ENCODE data around the gene KANTR. TPM values are rescaled to one million over a fixed set of nuclear protein-coding genes. Genes with fewer than 3 reads are reported as not detected.

Gene KANTR
- total and polyA plus RNA-seq, 9 of the 15 experiments (the other 6 are each of a cell fraction or from before 2014, with no cell fraction given) = 1.0 to 5.7 (median 3.4) TPM

- TF ChIP-seq REST (IDR thresholded peaks at IDR 0.05; ENCODE audit: borderline replicate concordance) = no peak
- TF ChIP-seq REST (CRISPR knock-in tag; IDR thresholded peaks at IDR 0.05; ENCODE audit: low read depth) = no peak
- TF ChIP-seq GTF2A2 (tag; IDR thresholded peaks at IDR 0.05) = no peak
- TF ChIP-seq FUS (optimal IDR thresholded peaks at IDR 0.05; ENCODE audit: low read depth, low read length) = no peak
- TF ChIP-seq ZNF239 (CRISPR knock-in tag; IDR thresholded peaks at IDR 0.05) = no peak
- TF ChIP-seq NCOA1 (IDR thresholded peaks at IDR 0.05; ENCODE audit: low read depth) = no peak
Measured at GRCh38 chrX:53128097-53128749, 34.3 kb downstream of the KANTR start (continued).

Measured in K562 (cell line).